ENCODE measurements around the gene GLRX5.

GLRX5 gene

GRCh38 chr14:95534299-95535225 is at the start of gene GLRX5:
GLRX5 (plus strand) TSS chr14:95535050; CDS start chr14:95535090, 40 bp downstream.
- TF ChIP-seq SUZ12 (IDR thresholded peaks at IDR 0.05; ENCODE audit: extremely low read depth, insufficient read depth, insufficient read length) = no peak
- no peak for TF ChIP-seq ZNF274 (IDR thresholded peaks at IDR 0.05; ENCODE audit: low read depth, low read length)
- TF ChIP-seq YY1 (IDR thresholded peaks at IDR 0.05; ENCODE audit: insufficient read depth, insufficient read length) = no peak
- Histone ChIP-seq H3K27me3 (ENCODE audit: insufficient read depth, insufficient read length) (no peaks in the 10 kb centered on the region), H3K4me1 (ENCODE audit: insufficient read depth, insufficient read length) (no peaks in the 10 kb centered on the region), H3K36me3 (ENCODE audit: insufficient read depth, insufficient read length, low read length) (peaks cover 35% of the 10 kb centered on the region), H3K9me3 (ENCODE audit: insufficient read depth, low read length) (no peaks in the 10 kb centered on the region), H3K4me3 (ENCODE audit: insufficient read length, low read depth) (peak within 1 kb of the TSS; percentile 96), H3K9ac (ENCODE audit: insufficient read length, low read depth) (peak within 1 kb of the TSS; percentile 91)
- peak; percentile 97 for DNase-seq (ENCODE audit: low read depth, low spot score)

GRCh38 chr14:95485222-95485819 is 49.5 kb upstream of the GLRX5 start:
- Histone ChIP-seq H3K36me3 (ENCODE audit: insufficient read depth, insufficient read length, low read length) (no peaks in the 10 kb centered on the region), H3K4me1 (ENCODE audit: insufficient read depth, insufficient read length) (peaks cover 29% of the 10 kb centered on the region)
- peak; percentile 23 for DNase-seq (ENCODE audit: low read depth, low spot score)

GRCh38 chr14:95486875-95487668 is 47.8 kb upstream of the GLRX5 start:
- Histone ChIP-seq H3K9ac (ENCODE audit: insufficient read length, low read depth) (no peak overlapping the region), H3K36me3 (ENCODE audit: insufficient read depth, insufficient read length, low read length) (no peaks in the 10 kb centered on the region), H3K4me3 (ENCODE audit: insufficient read length, low read depth) (no peak overlapping the region), H3K9me3 (ENCODE audit: insufficient read depth, low read length) (no peaks in the 10 kb centered on the region), H3K27me3 (ENCODE audit: insufficient read depth, insufficient read length) (no peaks in the 10 kb centered on the region), H3K4me1 (ENCODE audit: insufficient read depth, insufficient read length) (peaks cover 17% of the 10 kb centered on the region)
- TF ChIP-seq YY1 (IDR thresholded peaks at IDR 0.05; ENCODE audit: insufficient read depth, insufficient read length) (no peak), ZNF274 (IDR thresholded peaks at IDR 0.05; ENCODE audit: low read depth, low read length) (no peak), SUZ12 (IDR thresholded peaks at IDR 0.05; ENCODE audit: extremely low read depth, insufficient read depth, insufficient read length) (no peak)
- no peak for DNase-seq (ENCODE audit: low read depth, low spot score)

More at GRCh38 chr14:95485222-95485819, 49.5 kb upstream of the GLRX5 start:
- Histone ChIP-seq H3K4me3 (ENCODE audit: insufficient read length, low read depth) (no peak overlapping the region), H3K9ac (ENCODE audit: insufficient read length, low read depth) (peak overlapping the region; percentile 21), H3K27me3 (ENCODE audit: insufficient read depth, insufficient read length) (no peaks in the 10 kb centered on the region), H3K9me3 (ENCODE audit: insufficient read depth, low read length) (no peaks in the 10 kb centered on the region)
- TF ChIP-seq YY1 (IDR thresholded peaks at IDR 0.05; ENCODE audit: insufficient read depth, insufficient read length) (no peak), SUZ12 (IDR thresholded peaks at IDR 0.05; ENCODE audit: extremely low read depth, insufficient read depth, insufficient read length) (no peak), ZNF274 (IDR thresholded peaks at IDR 0.05; ENCODE audit: low read depth, low read length) (no peak)

GRCh38 chr14:95487669-95488084 is 47.2 kb upstream of the GLRX5 start:
- Histone ChIP-seq H3K9me3 (ENCODE audit: insufficient read depth, low read length) (no peaks in the 10 kb centered on the region), H3K4me3 (ENCODE audit: insufficient read length, low read depth) (no peak overlapping the region), H3K9ac (ENCODE audit: insufficient read length, low read depth) (no peak overlapping the region), H3K4me1 (ENCODE audit: insufficient read depth, insufficient read length) (peaks cover 17% of the 10 kb centered on the region), H3K36me3 (ENCODE audit: insufficient read depth, insufficient read length, low read length) (no peaks in the 10 kb centered on the region), H3K27me3 (ENCODE audit: insufficient read depth, insufficient read length) (no peaks in the 10 kb centered on the region)
- TF ChIP-seq YY1 (IDR thresholded peaks at IDR 0.05; ENCODE audit: insufficient read depth, insufficient read length) = no peak
- no peak for DNase-seq (ENCODE audit: low read depth, low spot score)

- Histone ChIP-seq H3K9me3 (ENCODE audit: insufficient read depth, low read length) (no peaks in the 10 kb centered on the region), H3K36me3 (ENCODE audit: insufficient read depth, insufficient read length, low read length) (no peaks in the 10 kb centered on the region), H3K4me3 (ENCODE audit: insufficient read length, low read depth) (no peak overlapping the region), H3K27me3 (ENCODE audit: insufficient read depth, insufficient read length) (no peaks in the 10 kb centered on the region), H3K9ac (ENCODE audit: insufficient read length, low read depth) (no peak overlapping the region), H3K4me1 (ENCODE audit: insufficient read depth, insufficient read length) (peaks cover 14% of the 10 kb centered on the region)
- no peak for TF ChIP-seq YY1 (IDR thresholded peaks at IDR 0.05; ENCODE audit: insufficient read depth, insufficient read length)
- no peak for TF ChIP-seq SUZ12 (IDR thresholded peaks at IDR 0.05; ENCODE audit: extremely low read depth, insufficient read depth, insufficient read length)
- TF ChIP-seq ZNF274 (IDR thresholded peaks at IDR 0.05; ENCODE audit: low read depth, low read length) = no peak
- DNase-seq (ENCODE audit: low read depth, low spot score) = no peak
These were observed 46.3 kb upstream of the GLRX5 start for GRCh38 chr14:95488376-95489213.

- DNase-seq (ENCODE audit: low read depth, low spot score) = no peak
- no peak for TF ChIP-seq YY1 (IDR thresholded peaks at IDR 0.05; ENCODE audit: insufficient read depth, insufficient read length)
- TF ChIP-seq ZNF274 (IDR thresholded peaks at IDR 0.05; ENCODE audit: low read depth, low read length) = no peak
- no peak for TF ChIP-seq SUZ12 (IDR thresholded peaks at IDR 0.05; ENCODE audit: extremely low read depth, insufficient read depth, insufficient read length)
- Histone ChIP-seq H3K9me3 (ENCODE audit: insufficient read depth, low read length) (no peaks in the 10 kb centered on the region), H3K27me3 (ENCODE audit: insufficient read depth, insufficient read length) (no peaks in the 10 kb centered on the region), H3K4me1 (ENCODE audit: insufficient read depth, insufficient read length) (peaks cover 9% of the 10 kb centered on the region), H3K4me3 (ENCODE audit: insufficient read length, low read depth) (no peak overlapping the region), H3K9ac (ENCODE audit: insufficient read length, low read depth) (no peak overlapping the region), H3K36me3 (ENCODE audit: insufficient read depth, insufficient read length, low read length) (no peaks in the 10 kb centered on the region)
These were observed 45.4 kb upstream of the GLRX5 start for GRCh38 chr14:95489214-95490137.
